NCI-H446 treated with DMSO at 0.1 percent for 48 hours (cell line): ENCODE data around the gene CNTRL.
"Not testable (repeated sequence)": the region's sequence is repeated elsewhere in the genome, so short reads cannot be mapped to it uniquely, and the experiment has no call there.

Experiments used
- DNase-seq: peaks from one replicate; lab custom pipeline; 2025; lab: John Stamatoyannopoulos, UW

CNTRL gene

GRCh38 chr9:121133104-121133816 lies 58.5 kb downstream of the CNTRL start:
- DNase-seq, result no peak

- DNase-seq, result no peak
These were observed 60.9 kb downstream of the CNTRL start for GRCh38 chr9:121135642-121136041.

- DNase-seq, result no peak
These were observed 63.8 kb downstream of the CNTRL start for GRCh38 chr9:121138561-121138960.

GRCh38 chr9:121138973-121139372 lies 64.2 kb downstream of the CNTRL start:
- DNase-seq, result no peak

GRCh38 chr9:121140162-121140561 lies 65.4 kb downstream of the CNTRL start:
- DNase-seq, result no peak

GRCh38 chr9:121141306-121141705 lies 66.6 kb downstream of the CNTRL start:
- DNase-seq, result no peak

- no peak for DNase-seq
These were observed 67.0 kb downstream of the CNTRL start for GRCh38 chr9:121141706-121142105.

- no peak for DNase-seq
These were observed 69.0 kb downstream of the CNTRL start for GRCh38 chr9:121143771-121144170.

GRCh38 chr9:121144482-121144881 lies 69.7 kb downstream of the CNTRL start:
- DNase-seq, result no peak

GRCh38 chr9:121150188-121150587 lies 75.4 kb downstream of the CNTRL start:
- no peak for DNase-seq

- no peak for DNase-seq
These were observed 78.9 kb downstream of the CNTRL start for GRCh38 chr9:121153642-121154041.

GRCh38 chr9:121154782-121155181 lies 80.0 kb downstream of the CNTRL start:
- no peak for DNase-seq

GRCh38 chr9:121156263-121156731 lies 81.5 kb downstream of the CNTRL start:
- peak; percentile 56 for DNase-seq

- no peak for DNase-seq
These were observed 83.2 kb downstream of the CNTRL start for GRCh38 chr9:121157939-121158338.

GRCh38 chr9:121160025-121160424 lies 85.3 kb downstream of the CNTRL start:
- DNase-seq, result no peak

- DNase-seq, result no peak
These were observed 93.3 kb downstream of the CNTRL start for GRCh38 chr9:121168052-121168451.

- no peak for DNase-seq
These were observed 94.4 kb downstream of the CNTRL start for GRCh38 chr9:121169094-121169601.

- no peak for DNase-seq
These were observed 96.5 kb downstream of the CNTRL start for GRCh38 chr9:121171236-121171635.

- no peak for DNase-seq
These were observed 98.2 kb downstream of the CNTRL start for GRCh38 chr9:121172726-121173487.

- no peak for DNase-seq
These were observed 98.7 kb downstream of the CNTRL start for GRCh38 chr9:121173501-121173900.

GRCh38 chr9:121178676-121179372 lies 104.1 kb downstream of the CNTRL start:
- DNase-seq, result no peak

- not testable (repeated sequence) for DNase-seq
These were observed 104.6 kb downstream of the CNTRL start for GRCh38 chr9:121179373-121179721.
